ENCODE results near the gene IFNK.

The IFNK gene

GRCh38 chr9:27537756-27538155 lies 13.7 kb downstream of the IFNK start:
- ChIA-PET CTCF (interaction anchor here (1.4 to 1.6 kb wide), 2 partner anchors 8 to 204 kb away, joined by 4 to 10 read pairs; partner anchors contain the start of gene MOB3B), POLR2A (no interaction called here)

GRCh38 chr9:27538647-27539046 lies 14.6 kb downstream of the IFNK start:
- no peak for DNase-seq (ENCODE audit: low read depth, low spot score)
- no peak overlapping the region for H3K4me3 ChIP-seq (ENCODE audit: low read depth, low read length)
- ChIA-PET POLR2A (no interaction called here), CTCF (interaction anchor here (1.4 to 1.6 kb wide), 2 partner anchors 9 to 205 kb away, joined by 4 to 10 read pairs; partner anchors contain the start of gene MOB3B)
- TF ChIP-seq CTCF (IDR thresholded peaks at IDR 0.05; ENCODE audit: insufficient read depth, low read length, missing control alignments): no peak

More at GRCh38 chr9:27537756-27538155, 13.7 kb downstream of the IFNK start:
- no peak overlapping the region for H3K4me3 ChIP-seq (ENCODE audit: low read depth, low read length)
- DNase-seq (ENCODE audit: low read depth, low spot score): no peak
- no peak for TF ChIP-seq CTCF (IDR thresholded peaks at IDR 0.05; ENCODE audit: insufficient read depth, low read length, missing control alignments)

GRCh38 chr9:27539479-27540441 lies 15.7 kb downstream of the IFNK start:
- no peak overlapping the region for H3K4me3 ChIP-seq (ENCODE audit: low read depth, low read length)
- CTCF ChIA-PET: interaction anchor here (1.3 to 4.3 kb wide), 4 partner anchors 10 to 207 kb away, joined by 3 to 27 read pairs (median 7); partner anchors contain the start of gene MOB3B
- peak; percentile 12 for DNase-seq (ENCODE audit: low read depth, low spot score)
- TF ChIP-seq CTCF (IDR thresholded peaks at IDR 0.05; ENCODE audit: insufficient read depth, low read length, missing control alignments): no peak
- POLR2A ChIA-PET: no interaction called here

- H3K4me3 ChIP-seq (ENCODE audit: low read depth, low read length): no peak overlapping the region
- ChIA-PET POLR2A (no interaction called here), CTCF (interaction anchor here (1.3 to 4.3 kb wide), 3 partner anchors 10 to 208 kb away, joined by 3 to 27 read pairs (median 4); partner anchors contain the start of gene MOB3B)
- no peak for TF ChIP-seq CTCF (IDR thresholded peaks at IDR 0.05; ENCODE audit: insufficient read depth, low read length, missing control alignments)
- DNase-seq (ENCODE audit: low read depth, low spot score): no peak
These were observed 16.4 kb downstream of the IFNK start for GRCh38 chr9:27540502-27540901.

GRCh38 chr9:27541740-27542139 lies 17.6 kb downstream of the IFNK start:
- TF ChIP-seq CTCF (IDR thresholded peaks at IDR 0.05; ENCODE audit: insufficient read depth, low read length, missing control alignments): no peak
- H3K4me3 ChIP-seq (ENCODE audit: low read depth, low read length): no peak overlapping the region
- no peak for DNase-seq (ENCODE audit: low read depth, low spot score)
- ChIA-PET POLR2A (no interaction called here), CTCF (interaction anchor here (1.7 to 8.1 kb wide), 3 partner anchors 9 to 208 kb away, joined by 8 to 140 read pairs (median 27); partner anchors contain the start of gene MOB3B)

- no peak for TF ChIP-seq CTCF (IDR thresholded peaks at IDR 0.05; ENCODE audit: insufficient read depth, low read length, missing control alignments)
- ChIA-PET POLR2A (no interaction called here), CTCF (interaction anchor here (0.7 to 8.1 kb wide), 4 partner anchors 10 to 209 kb away, joined by 3 to 140 read pairs (median 18); partner anchors contain the start of gene MOB3B)
- no peak overlapping the region for H3K4me3 ChIP-seq (ENCODE audit: low read depth, low read length)
- DNase-seq (ENCODE audit: low read depth, low spot score): no peak
These were observed 18.4 kb downstream of the IFNK start for GRCh38 chr9:27542508-27542907.
